ENCODE results near the gene DCLRE1B.

- TF ChIP-seq CTCF (IDR thresholded peaks at IDR 0.05; ENCODE audit: insufficient read depth, low read length, poor library complexity, severe bottlenecking) (no peak), EZH2phosphoT487 (conservative IDR thresholded peaks at IDR 0.05; ENCODE audit: low read length) (no peak)
Observed at GRCh38 chr1:113858418-113858817, 46.7 kb upstream of the DCLRE1B start.
